PC-9 (cell line): Measurements from ENCODE around the gene CPA2.

Experiments used
- CTCF ChIP-seq: fragments of 200-600 bp; sonication (generic); conservative IDR thresholded peaks from 2 replicates; pipeline ENCODE4 v1.6.1; 2017; ENCODE audit warnings: mixed run types, antibody characterized with exemption, mild to moderate bottlenecking, moderate library complexity
- EZH2 ChIP-seq: fragments of 200-600 bp; sonication (generic); IDR thresholded peaks from 2 replicates; pipeline ENCODE4 v1.8.0; 2017; ENCODE audit warnings: antibody characterized with exemption, low read depth

DNA sequence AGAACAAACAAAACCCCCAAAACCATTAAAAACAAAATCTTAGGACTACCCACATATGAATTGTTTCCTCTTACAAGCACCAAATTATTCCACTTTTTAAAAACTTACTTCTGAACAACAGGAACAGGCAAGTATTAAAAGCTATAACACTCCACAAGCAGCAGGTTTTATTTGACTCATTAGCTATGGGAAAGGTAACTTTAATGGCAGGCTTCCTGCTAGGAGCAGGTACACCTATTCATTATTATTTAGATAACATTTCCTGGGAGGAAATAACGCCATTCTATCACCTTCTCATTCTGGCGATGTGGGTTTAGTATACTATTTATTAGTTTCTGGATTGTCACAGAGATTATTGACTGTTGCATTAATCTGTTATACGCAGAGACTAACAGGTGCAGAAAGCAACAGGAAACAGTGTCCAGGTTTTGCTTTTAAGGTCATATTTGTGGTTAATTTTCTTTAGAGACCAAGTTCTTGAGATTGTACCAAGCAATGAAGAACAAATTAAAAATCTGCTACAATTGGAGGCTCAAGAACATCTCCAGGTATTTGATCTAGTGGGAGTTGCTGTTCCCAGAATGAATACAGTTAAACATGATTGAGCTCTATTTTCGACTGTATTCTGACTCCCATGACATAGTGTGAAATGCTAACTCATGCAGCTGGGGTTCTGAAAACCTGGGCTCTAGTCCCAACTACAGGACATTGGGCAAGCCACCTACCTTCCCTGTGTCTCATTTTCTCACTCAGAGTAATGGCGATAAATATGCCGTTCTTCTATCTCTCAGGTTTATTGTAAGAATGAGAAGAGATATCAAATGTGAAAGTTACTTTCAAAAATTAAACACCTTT is 2.0 kb downstream of the CPA2 start:
- TF ChIP-seq CTCF (no peak), EZH2 (no peak)
